Right atrium auricular region (tissue), 2 donors: ENCODE data around the gene CELSR1. TPM values are rescaled to one million over a fixed set of nuclear protein-coding genes. Genes with fewer than 3 reads are reported as not detected.
A peak's percentile ranks its signal among the peaks of the same experiment; 100 is the strongest.

Source experiments
- DNase-seq: peaks from one replicate; pipeline ENCODE4 v3.0.0-alpha.2; 2019; ENCODE audit warnings: low spot score
- H3K27ac ChIP-seq, 2 donors: fragments of 200-600 bp; sonication (generic); 1 replicate in 1 of 2; 2 replicates in 1 of 2; pipeline ENCODE4 v1.5.1; 2016 to 2019
- H3K27me3 ChIP-seq, 2 donors: fragments of 200-600 bp; sonication (generic); one replicate each; pipeline versions ENCODE4 v1.5.1 to v1.6.0; 2017 to 2019
- H3K36me3 ChIP-seq: fragments of 200-600 bp; sonication (generic); one replicate; pipeline ENCODE4 v1.5.1; 2016
- H3K4me1 ChIP-seq, 2 donors: fragments of 200-600 bp; sonication (generic); one replicate each; pipeline versions ENCODE4 v1.5.1 to v1.6.0; 2017 to 2019
- H3K4me3 ChIP-seq, 2 donors: fragments of 200-600 bp; sonication (generic); 1 replicate in 1 of 2; 2 replicates in 1 of 2; pipeline ENCODE4 v1.5.1; 2017 to 2019; ENCODE audit warnings: mild to moderate bottlenecking in 1 of 2, moderate library complexity in 1 of 2
- H3K9me3 ChIP-seq, 2 donors: fragments of 200-600 bp; sonication (generic); one replicate each; pipeline ENCODE4 v1.5.1; 2019
- total RNA-seq, 2 donors: library from RNA; depleted of rRNA; stranded (reverse); fragments of >200 nt; gene quantifications; one replicate each; pipeline ENCODE4 v1.1.0, GENCODE V29; 2016
- TF ChIP-seq, protein P1 (sequence below), 2 donors: fragments of 200-600 bp; sonication (generic); IDR thresholded peaks; one replicate each; pipeline ENCODE4 v1.5.1; 2019; ENCODE audit warnings: antibody characterized with exemption in 2 of 2

CELSR1 gene
- total RNA-seq, 2 donors from 2014 or later: 7.1 to 9.6 TPM

DNA sequence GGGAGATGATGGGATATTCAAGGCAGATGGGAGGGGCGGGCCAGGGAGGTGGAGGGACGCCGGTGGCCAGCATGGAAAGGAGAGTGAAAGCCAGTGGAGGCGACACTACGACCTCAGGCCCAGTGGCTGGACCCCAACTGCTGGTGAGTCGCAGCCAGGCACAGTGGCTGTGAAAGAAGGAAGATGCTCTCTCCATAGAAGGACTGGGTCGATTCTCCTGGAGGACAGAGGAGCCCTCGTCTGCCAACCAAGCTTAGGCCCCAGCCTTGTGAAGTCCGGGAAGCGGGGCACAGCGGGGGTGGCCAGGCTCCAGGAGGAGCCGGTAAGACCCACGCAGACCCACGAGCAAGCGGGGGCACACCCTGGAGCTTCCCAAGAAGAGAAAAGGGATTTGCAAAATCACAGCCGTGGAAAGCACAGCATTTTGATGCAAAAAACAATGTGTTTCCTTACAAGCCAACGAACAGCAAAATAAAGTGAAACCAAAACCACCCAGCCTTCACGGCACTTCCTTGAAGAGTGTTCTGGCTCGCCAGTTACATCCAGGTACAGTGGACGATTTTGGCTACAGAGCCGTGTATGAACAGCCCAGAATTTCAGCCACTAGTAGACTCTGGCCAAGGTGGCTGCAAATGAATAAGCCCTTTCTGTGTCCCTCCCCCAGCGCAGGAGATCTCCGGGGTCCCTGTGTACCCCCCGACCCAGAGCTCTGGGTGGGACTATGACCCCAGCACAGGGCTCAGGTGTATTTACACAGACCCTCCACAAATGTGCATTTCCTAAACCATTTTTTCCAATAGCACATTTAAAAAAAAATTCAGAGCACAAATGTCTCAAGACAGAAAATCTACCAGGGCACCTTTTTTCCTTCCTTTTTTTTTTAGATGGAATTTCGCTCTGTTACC, 105.0 kb downstream of the CELSR1 start:
- peak overlapping the region in 1 of 2 donors; percentile 27 for H3K4me3 ChIP-seq
- TF ChIP-seq, protein P1, sequence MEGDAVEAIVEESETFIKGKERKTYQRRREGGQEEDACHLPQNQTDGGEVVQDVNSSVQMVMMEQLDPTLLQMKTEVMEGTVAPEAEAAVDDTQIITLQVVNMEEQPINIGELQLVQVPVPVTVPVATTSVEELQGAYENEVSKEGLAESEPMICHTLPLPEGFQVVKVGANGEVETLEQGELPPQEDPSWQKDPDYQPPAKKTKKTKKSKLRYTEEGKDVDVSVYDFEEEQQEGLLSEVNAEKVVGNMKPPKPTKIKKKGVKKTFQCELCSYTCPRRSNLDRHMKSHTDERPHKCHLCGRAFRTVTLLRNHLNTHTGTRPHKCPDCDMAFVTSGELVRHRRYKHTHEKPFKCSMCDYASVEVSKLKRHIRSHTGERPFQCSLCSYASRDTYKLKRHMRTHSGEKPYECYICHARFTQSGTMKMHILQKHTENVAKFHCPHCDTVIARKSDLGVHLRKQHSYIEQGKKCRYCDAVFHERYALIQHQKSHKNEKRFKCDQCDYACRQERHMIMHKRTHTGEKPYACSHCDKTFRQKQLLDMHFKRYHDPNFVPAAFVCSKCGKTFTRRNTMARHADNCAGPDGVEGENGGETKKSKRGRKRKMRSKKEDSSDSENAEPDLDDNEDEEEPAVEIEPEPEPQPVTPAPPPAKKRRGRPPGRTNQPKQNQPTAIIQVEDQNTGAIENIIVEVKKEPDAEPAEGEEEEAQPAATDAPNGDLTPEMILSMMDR (IDR thresholded peaks at IDR 0.05): no peak
- H3K27me3 ChIP-seq: no peaks in the 10 kb centered on the region
- DNase-seq: no peak
- no peaks in the 10 kb centered on the region for H3K9me3 ChIP-seq
- no peaks in the 10 kb centered on the region for H3K4me1 ChIP-seq
- no peaks in the 10 kb centered on the region for H3K36me3 ChIP-seq
- no peak overlapping the region for H3K27ac ChIP-seq

DNA sequence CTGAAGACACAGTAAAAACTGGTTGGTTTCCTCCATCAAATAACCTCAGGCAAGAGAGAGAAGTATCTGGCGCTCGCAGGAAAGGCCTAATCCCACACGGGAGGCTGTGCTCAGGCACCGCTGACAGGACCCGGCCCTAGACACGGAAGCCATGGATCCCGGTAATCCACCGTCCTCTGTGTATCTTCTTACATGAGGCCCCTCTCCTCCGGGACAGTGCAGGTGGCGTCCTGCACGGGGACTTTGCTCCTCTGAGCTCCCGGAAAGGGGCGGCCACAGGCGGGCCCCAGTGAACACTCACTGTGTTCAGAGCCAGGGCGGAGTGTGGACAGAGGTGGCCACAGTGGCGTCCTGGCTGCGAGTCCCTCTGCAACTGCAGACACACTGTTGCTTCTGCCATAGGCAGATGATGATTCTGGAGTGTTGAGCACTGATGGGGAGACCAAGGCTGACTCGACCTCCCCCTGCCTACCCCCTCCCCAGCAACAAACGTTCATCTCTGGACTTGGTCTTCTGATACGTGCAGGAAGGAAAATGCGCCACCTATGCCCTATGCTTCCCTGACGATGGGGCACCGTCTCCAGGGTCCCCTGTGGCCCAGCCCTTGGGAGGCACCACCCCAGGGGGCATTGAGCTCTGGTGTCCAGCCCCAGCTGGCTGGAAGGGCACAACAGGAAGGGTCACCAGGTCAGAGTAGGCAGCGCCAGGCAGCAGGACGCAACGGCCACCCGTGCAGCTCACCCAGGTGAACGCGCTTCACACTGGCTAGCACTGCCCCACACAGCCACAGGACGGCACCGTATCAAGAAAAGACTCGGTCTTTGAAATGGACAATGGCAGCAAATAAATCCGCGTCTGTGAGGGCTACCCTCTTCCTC, 106.2 kb downstream of the CELSR1 start:
- no peak overlapping the region for H3K4me3 ChIP-seq
- TF ChIP-seq, protein P1 (IDR thresholded peaks at IDR 0.05): no peak
- no peaks in the 10 kb centered on the region for H3K4me1 ChIP-seq
- no peak for DNase-seq
- no peaks in the 10 kb centered on the region for H3K27me3 ChIP-seq
- H3K9me3 ChIP-seq: no peaks in the 10 kb centered on the region
- no peak overlapping the region for H3K27ac ChIP-seq
- H3K36me3 ChIP-seq: no peaks in the 10 kb centered on the region

DNA sequence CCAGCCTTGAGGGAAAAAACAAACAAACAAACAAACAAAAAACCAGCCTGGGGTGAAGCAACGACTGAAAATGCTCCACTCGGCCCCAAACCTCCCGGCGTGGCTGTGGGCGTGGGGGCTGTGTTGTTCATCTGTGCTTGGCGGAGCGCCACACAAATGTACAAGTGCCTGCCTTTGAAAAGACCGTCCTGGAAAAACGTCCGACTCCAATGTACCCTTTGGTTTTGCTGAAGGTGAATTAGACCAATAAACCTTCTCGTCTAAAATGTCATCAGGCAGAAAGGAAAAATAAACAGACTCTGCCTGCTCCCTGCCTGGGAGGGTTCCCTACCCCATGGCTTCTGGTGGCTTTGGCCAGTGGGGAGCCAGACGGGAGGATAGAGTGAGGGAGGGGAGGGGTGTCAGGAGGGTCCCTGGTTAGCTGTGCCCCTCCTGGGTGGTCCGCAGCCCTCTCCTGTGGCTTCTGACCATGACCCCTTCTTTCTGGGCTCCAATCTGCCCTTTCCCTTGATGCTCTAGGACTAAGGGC, 108.0 kb downstream of the CELSR1 start:
- TF ChIP-seq, protein P1 (IDR thresholded peaks at IDR 0.05): no peak
- Histone ChIP-seq H3K4me1 (no peaks in the 10 kb centered on the region), H3K27ac (no peak overlapping the region), H3K36me3 (no peaks in the 10 kb centered on the region), H3K27me3 (no peaks in the 10 kb centered on the region), H3K4me3 (no peak overlapping the region), H3K9me3 (no peaks in the 10 kb centered on the region)
- DNase-seq: no peak

DNA sequence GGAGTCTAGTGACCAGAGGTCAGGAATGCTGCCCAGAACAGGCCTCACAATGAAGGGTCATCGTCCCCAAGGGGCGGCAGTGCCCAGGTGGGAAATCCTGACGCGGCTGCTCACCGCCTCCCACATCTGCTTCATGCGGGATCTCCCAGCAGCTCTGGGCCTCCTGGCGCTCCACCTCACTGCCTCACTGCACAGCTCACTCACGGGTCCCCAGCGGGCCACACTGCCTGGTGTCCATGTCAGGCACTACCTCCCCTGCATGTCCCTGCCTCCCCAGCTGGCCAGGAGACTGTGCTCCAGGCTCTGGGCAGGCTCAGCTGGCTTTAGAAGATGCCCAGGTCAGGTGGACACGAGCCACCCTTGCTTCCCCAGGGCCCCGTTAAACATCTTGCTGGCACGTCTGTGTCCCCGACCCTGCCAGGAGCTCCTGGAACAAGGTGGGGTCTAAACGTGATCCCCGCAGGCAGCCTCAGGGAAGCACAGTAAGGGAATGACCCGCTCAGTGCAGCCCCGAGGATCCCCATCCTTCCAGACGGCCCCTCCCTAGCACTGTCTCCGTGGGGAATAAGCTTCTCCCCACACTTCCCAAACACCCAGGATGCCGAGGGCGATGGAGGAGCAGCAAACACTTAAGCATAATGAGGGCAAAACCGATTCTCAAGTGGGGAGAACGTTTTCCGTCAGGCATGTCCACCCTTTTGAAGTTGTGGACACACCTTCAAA, 108.7 kb downstream of the CELSR1 start:
- no peak overlapping the region for H3K4me3 ChIP-seq
- DNase-seq: no peak

DNA sequence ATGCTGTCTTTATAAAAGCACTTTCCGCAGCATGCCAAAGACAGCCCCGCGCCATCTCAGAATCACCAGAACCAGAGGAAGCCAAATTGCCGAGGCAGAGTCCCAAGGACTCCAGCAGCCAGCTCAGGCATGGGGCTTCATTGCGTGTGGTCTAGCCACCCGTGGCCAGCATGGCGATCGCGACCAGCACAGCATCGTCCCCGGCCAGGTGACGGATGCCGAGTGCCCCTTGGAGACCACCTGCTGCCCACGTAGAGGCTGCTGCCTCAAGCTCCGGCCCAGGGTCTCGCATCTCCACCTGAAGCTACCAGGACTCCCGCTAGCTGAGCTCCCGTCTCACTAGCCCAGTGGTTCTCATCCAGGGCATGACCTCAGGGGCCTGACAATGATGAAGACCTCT, 109.2 kb downstream of the CELSR1 start:
- H3K36me3 ChIP-seq: no peaks in the 10 kb centered on the region
- no peaks in the 10 kb centered on the region for H3K9me3 ChIP-seq
- H3K27ac ChIP-seq: no peak overlapping the region
- DNase-seq: no peak
- H3K4me1 ChIP-seq: no peaks in the 10 kb centered on the region
- no peaks in the 10 kb centered on the region for H3K27me3 ChIP-seq
- no peak overlapping the region for H3K4me3 ChIP-seq
- TF ChIP-seq, protein P1 (IDR thresholded peaks at IDR 0.05): no peak

More for the DNA sequence above, 108.7 kb downstream of the CELSR1 start:
- no peak overlapping the region for H3K27ac ChIP-seq
- no peaks in the 10 kb centered on the region for H3K36me3 ChIP-seq
- no peaks in the 10 kb centered on the region for H3K4me1 ChIP-seq
- H3K27me3 ChIP-seq: no peaks in the 10 kb centered on the region
- H3K9me3 ChIP-seq: no peaks in the 10 kb centered on the region
- TF ChIP-seq, protein P1 (IDR thresholded peaks at IDR 0.05): no peak
